Neural cell (in vitro differentiated cells): ENCODE results near the gene ENPP7.

Source experiments
- CTCF ChIP-seq: fragments of 450-650 bp; IDR thresholded peaks from 2 replicates; pipeline ENCODE4 v1.5.1; 2014; ENCODE audit warnings: antibody characterized with exemption, mild to moderate bottlenecking, moderate library complexity; ENCODE audit not compliant: poor library complexity, severe bottlenecking
- EP300 ChIP-seq: fragments of 450-650 bp; conservative IDR thresholded peaks from 2 replicates; pipeline ENCODE4 v1.6.1; 2014; ENCODE audit warnings: antibody characterized with exemption, mild to moderate bottlenecking, moderate library complexity; ENCODE audit not compliant: poor library complexity, severe bottlenecking
- EZH2 ChIP-seq: fragments of 200-600, 300-800 bp; shearing (Covaris generic), sonication (generic); IDR thresholded peaks from 2 replicates; pipeline ENCODE4 v1.6.1; 2014; ENCODE audit warnings: antibody characterized with exemption, low read length, borderline replicate concordance, mild to moderate bottlenecking; ENCODE audit not compliant: insufficient read depth, poor library complexity, severe bottlenecking
- MXI1 ChIP-seq: fragments of 450-650 bp; conservative IDR thresholded peaks from 2 replicates; pipeline ENCODE4 v1.6.1; 2014; ENCODE audit warnings: antibody characterized with exemption, mild to moderate bottlenecking; ENCODE audit not compliant: poor library complexity, severe bottlenecking
- POLR2AphosphoS5 ChIP-seq: IDR thresholded peaks from 2 replicates; pipeline ENCODE4 v1.6.1; 2012
- RAD21 ChIP-seq: fragments of 450-650 bp; conservative IDR thresholded peaks from 2 replicates; pipeline ENCODE4 v1.6.1; 2014; ENCODE audit warnings: antibody characterized with exemption, mild to moderate bottlenecking, moderate library complexity
- REST ChIP-seq: IDR thresholded peaks from 2 replicates; pipeline ENCODE4 v1.6.1; 2012; ENCODE audit warnings: borderline replicate concordance
- SMC3 ChIP-seq: fragments of 450-650 bp; conservative IDR thresholded peaks from 2 replicates; pipeline ENCODE4 v1.6.1; 2014; ENCODE audit warnings: antibody characterized with exemption, mild to moderate bottlenecking, moderate library complexity; ENCODE audit not compliant: poor library complexity
- TAF1 ChIP-seq: IDR thresholded peaks from 2 replicates; pipeline ENCODE4 v1.6.1; 2012; ENCODE audit warnings: low read depth

GRCh38 chr17:79749156-79749815 is 18.5 kb downstream of the ENPP7 start:
- no peak for TF ChIP-seq CTCF
- TF ChIP-seq EP300 = no peak
- no peak for TF ChIP-seq EZH2
- no peak for TF ChIP-seq POLR2AphosphoS5
- no peak for TF ChIP-seq MXI1
- TF ChIP-seq SMC3 = no peak
- no peak for TF ChIP-seq TAF1
- no peak for TF ChIP-seq REST
- no peak for TF ChIP-seq RAD21
